H1 (cell line): ENCODE measurements around the gene KCNQ1. TPM values are rescaled to one million over a fixed set of nuclear protein-coding genes. Genes with fewer than 3 reads are reported as not detected.

ENCODE experiments used
- CTCF ChIA-PET: fragments of 300-600 bp; sonication (Branson Sonifier 250); formaldehyde crosslinking; loops from one replicate; lab custom pipeline; 2021; ENCODE audit not compliant: partially characterized antibody; lab: Charles Lee
- POLR2A ChIA-PET: fragments of 300-600 bp; sonication (Branson Sonifier 250); formaldehyde crosslinking; loops from one replicate; lab custom pipeline; 2021; ENCODE audit warnings: inconsistent platforms; ENCODE audit not compliant: partially characterized antibody; lab: Charles Lee
- DNase-seq, 2 experiments: peaks; one replicate each; pipeline versions ENCODE4 v3.0.0 to v3.0.0-alpha.2; 2010 to 2022; ENCODE audit warnings: low spot score in 2 of 2, low read depth in 1 of 2, mixed read lengths in 1 of 2
- FAIRE-seq: peaks from 2 replicates; lab custom pipeline; 2011; peaks lifted over from hg19 to GRCh38; lab: Jason Lieb, UNC
- H2AFZ ChIP-seq: 2 replicates; pipeline ENCODE4 v1.8.1; 2012; ENCODE audit warnings: low read length, inconsistent platforms
- H2AK5ac ChIP-seq: 2 replicates; pipeline ENCODE4 v1.6.1; 2013; ENCODE audit warnings: low read depth, low read length
- H2BK120ac ChIP-seq: replicated peaks from 2 replicates; pipeline ENCODE3; 2013; ENCODE audit warnings: low read depth, low read length, inconsistent platforms
- H2BK12ac ChIP-seq: 2 replicates; pipeline ENCODE4 v1.6.1; 2013; ENCODE audit warnings: low read depth, low read length
- H2BK15ac ChIP-seq: 2 replicates; pipeline ENCODE4 v1.6.1; 2013; ENCODE audit warnings: low read length
- H2BK20ac ChIP-seq: 2 replicates; pipeline ENCODE4 v1.6.1; 2013; ENCODE audit warnings: low read length
- H2BK5ac ChIP-seq: 2 replicates; pipeline ENCODE4 v1.6.1; 2013; ENCODE audit warnings: low read depth, low read length
- H3K14ac ChIP-seq: 2 replicates; pipeline ENCODE4 v1.6.1; 2013; ENCODE audit warnings: inconsistent platforms; ENCODE audit not compliant: insufficient read length
- H3K18ac ChIP-seq: 2 replicates; pipeline ENCODE4 v1.6.1; 2013; ENCODE audit warnings: low read length; ENCODE audit errors: extremely low read depth
- H3K23ac ChIP-seq: 2 replicates; pipeline ENCODE4 v1.6.1; 2013; ENCODE audit warnings: inconsistent platforms; ENCODE audit not compliant: insufficient read length
- H3K23me2 ChIP-seq: 2 replicates; pipeline ENCODE4 v1.6.1; 2013; ENCODE audit warnings: low read depth, low read length
- H3K27ac ChIP-seq: 2 replicates; pipeline ENCODE4 v1.6.1; 2011; ENCODE audit warnings: low read depth, low read length, inconsistent platforms
- H3K27me3 ChIP-seq, 4 experiments: replicated peaks in 1 of 4; 1 replicate in 1 of 4; 2 replicates in 3 of 4; pipeline versions ENCODE4 v1.6.1 to v1.8.1; 2011 to 2013; ENCODE audit warnings: low read length in 3 of 4, mild to moderate bottlenecking in 3 of 4, inconsistent platforms in 2 of 4, mixed read lengths in 2 of 4, moderate library complexity in 1 of 4; ENCODE audit not compliant: control insufficient read depth in 3 of 4, insufficient read depth in 3 of 4; ENCODE audit errors: extremely low read depth in 1 of 4
- H3K36me3 ChIP-seq, 4 experiments: 2 replicates each; pipeline versions ENCODE4 v1.6.1 to v1.8.1; 2011 to 2013; ENCODE audit warnings: mild to moderate bottlenecking in 4 of 4, low read length in 3 of 4, moderate library complexity in 2 of 4, control low read depth in 1 of 4, inconsistent platforms in 1 of 4; ENCODE audit not compliant: insufficient read depth in 4 of 4, control insufficient read depth in 2 of 4
- H3K4ac ChIP-seq: replicated peaks from 2 replicates; pipeline ENCODE3; 2013; ENCODE audit warnings: low read length, low read depth, mixed read lengths, inconsistent platforms; ENCODE audit not compliant: insufficient read length
- H3K4me1 ChIP-seq, 4 experiments: replicated peaks in 1 of 4; 1 replicate in 1 of 4; 2 replicates in 3 of 4; pipeline versions ENCODE4 v1.6.1 to v1.8.1; 2011 to 2013; ENCODE audit warnings: low read length in 3 of 4, inconsistent platforms in 2 of 4, mixed read lengths in 1 of 4; ENCODE audit not compliant: insufficient read depth in 4 of 4, control insufficient read depth in 3 of 4
- H3K4me2 ChIP-seq, 2 experiments: 2 replicates each; pipeline versions ENCODE4 v1.6.1 to v1.8.1; 2011 to 2013; ENCODE audit warnings: low read depth in 2 of 2, low read length in 2 of 2, control low read depth in 1 of 2, inconsistent platforms in 1 of 2, mild to moderate bottlenecking in 1 of 2; ENCODE audit not compliant: insufficient read depth in 1 of 2
- H3K4me3 ChIP-seq, 4 experiments: fragments of 200-600, 300-600 bp in 1 of 4; sonication (generic), shearing (Covaris generic), sonication (Bioruptor Twin) in 1 of 4; 2 replicates each; pipeline versions ENCODE4 v1.5.1 to v1.8.1; 2011 to 2016; ENCODE audit warnings: low read length in 4 of 4, low read depth in 3 of 4, control low read depth in 2 of 4, inconsistent platforms in 2 of 4, mild to moderate bottlenecking in 2 of 4, mixed read lengths in 1 of 4, moderate library complexity in 1 of 4; ENCODE audit not compliant: insufficient read depth in 2 of 4; ENCODE audit errors: extremely low read depth in 1 of 4
- H3K56ac ChIP-seq: replicated peaks from 2 replicates; pipeline ENCODE3; 2013; ENCODE audit warnings: low read depth, mild to moderate bottlenecking, mixed read lengths, low read length, inconsistent platforms; ENCODE audit not compliant: insufficient read length
- H3K79me1 ChIP-seq: 2 replicates; pipeline ENCODE4 v1.6.1; 2013; ENCODE audit warnings: low read depth, low read length, control low read depth
- H3K79me2 ChIP-seq, 2 experiments: 2 replicates each; pipeline versions ENCODE4 v1.6.1 to v1.8.1; 2012 to 2013; ENCODE audit warnings: low read length in 2 of 2, mild to moderate bottlenecking in 2 of 2, inconsistent platforms in 1 of 2; ENCODE audit not compliant: insufficient read depth in 2 of 2, control insufficient read depth in 1 of 2
- H3K9ac ChIP-seq, 4 experiments: replicated peaks in 1 of 4; 1 replicate in 1 of 4; 2 replicates in 3 of 4; pipeline versions ENCODE4 v1.6.1 to v1.8.1; 2011 to 2013; ENCODE audit warnings: low read depth in 3 of 4, low read length in 3 of 4, control low read depth in 2 of 4, mild to moderate bottlenecking in 2 of 4, moderate library complexity in 2 of 4, inconsistent platforms in 1 of 4; ENCODE audit errors: extremely low read depth in 1 of 4
- H3K9me3 ChIP-seq, 2 experiments: 2 replicates each; pipeline versions ENCODE4 v1.6.1 to v1.8.1; 2012 to 2013; ENCODE audit warnings: mild to moderate bottlenecking in 2 of 2, moderate library complexity in 2 of 2, control low read depth in 1 of 2, inconsistent platforms in 1 of 2, low read depth in 1 of 2, low read length in 1 of 2, mixed read lengths in 1 of 2; ENCODE audit not compliant: insufficient read depth in 2 of 2
- H4K20me1 ChIP-seq, 2 experiments: replicated peaks in 1 of 2; 2 replicates each; pipeline versions ENCODE3 to v1.8.1; 2011 to 2013; ENCODE audit warnings: inconsistent platforms in 2 of 2, low read length in 2 of 2, mild to moderate bottlenecking in 1 of 2; ENCODE audit not compliant: insufficient read depth in 2 of 2, control insufficient read depth in 1 of 2
- H4K5ac ChIP-seq: 2 replicates; pipeline ENCODE4 v1.6.1; 2013; ENCODE audit warnings: low read length, low read depth, mixed read lengths, inconsistent platforms; ENCODE audit not compliant: insufficient read length
- H4K8ac ChIP-seq: 2 replicates; pipeline ENCODE4 v1.8.0; 2013; ENCODE audit warnings: mild to moderate bottlenecking, moderate library complexity, low read length, inconsistent platforms; ENCODE audit not compliant: insufficient read depth; ENCODE audit errors: extremely low read depth
- H4K91ac ChIP-seq: replicated peaks from 2 replicates; pipeline ENCODE3; 2013; ENCODE audit warnings: low read length, mixed read lengths, inconsistent platforms; ENCODE audit not compliant: insufficient read length
- CHD1 ChIP-seq: IDR thresholded peaks from 2 replicates; pipeline ENCODE4 v1.6.1; 2012; ENCODE audit warnings: low read depth, low read length, improper control_type of control experiment
- CREB1 ChIP-seq: IDR thresholded peaks from 2 replicates; pipeline ENCODE4 v1.6.1; 2012; ENCODE audit warnings: inconsistent platforms
- CTBP2 ChIP-seq: IDR thresholded peaks from 2 replicates; pipeline ENCODE4 v1.7.0; 2011; ENCODE audit warnings: borderline replicate concordance, mild to moderate bottlenecking, moderate library complexity, mixed read lengths, low read length; ENCODE audit not compliant: insufficient read depth, insufficient read length
- CTCF ChIP-seq, 3 experiments: IDR thresholded peaks; 1 replicate in 2 of 3; 2 replicates in 1 of 3; pipeline versions ENCODE4 v1.5.1 to v1.6.1; 2011; ENCODE audit warnings: low read length in 3 of 3, mild to moderate bottlenecking in 3 of 3, inconsistent platforms in 2 of 3, low read depth in 1 of 3, moderate library complexity in 1 of 3; ENCODE audit not compliant: insufficient read depth in 1 of 3; ENCODE audit errors: control extremely low read depth in 1 of 3
- EP300 ChIP-seq, 2 experiments: IDR thresholded peaks; 1 replicate in 1 of 2; 2 replicates in 1 of 2; pipeline ENCODE4 v1.6.1; 2011 to 2012; ENCODE audit warnings: low read depth in 2 of 2, low read length in 2 of 2, mild to moderate bottlenecking in 2 of 2, borderline replicate concordance in 1 of 2, inconsistent platforms in 1 of 2, moderate library complexity in 1 of 2
- HDAC6 ChIP-seq: IDR thresholded peaks from one replicate; pipeline ENCODE4 v1.7.1; 2012; ENCODE audit warnings: low read depth, mild to moderate bottlenecking, inconsistent platforms, low read length, moderate library complexity
- JUND ChIP-seq: IDR thresholded peaks from 2 replicates; pipeline ENCODE4 v1.6.1; 2011; ENCODE audit warnings: mild to moderate bottlenecking, improper control_type of control experiment, low read length
- KDM4A ChIP-seq: IDR thresholded peaks from one replicate; pipeline ENCODE4 v1.7.1; 2012; ENCODE audit warnings: low read depth, mild to moderate bottlenecking, moderate library complexity, low read length, inconsistent platforms; ENCODE audit not compliant: severe bottlenecking
- MAX ChIP-seq: IDR thresholded peaks from 2 replicates; pipeline ENCODE4 v1.6.1; 2012; ENCODE audit warnings: inconsistent platforms
- POLR2A ChIP-seq, 2 experiments: IDR thresholded peaks; 1 replicate in 1 of 2; 2 replicates in 1 of 2; pipeline ENCODE4 v1.6.1; 2011; ENCODE audit warnings: low read depth in 2 of 2, low read length in 2 of 2, mild to moderate bottlenecking in 2 of 2; ENCODE audit errors: control extremely low read depth in 1 of 2
- SP2 ChIP-seq: IDR thresholded peaks from 2 replicates; pipeline ENCODE4 v1.6.1; 2012; ENCODE audit warnings: mild to moderate bottlenecking, low read length, inconsistent platforms
- SP4 ChIP-seq: IDR thresholded peaks from 2 replicates; pipeline ENCODE4 v1.6.1; 2012; ENCODE audit warnings: low read length, inconsistent platforms
- TCF12 ChIP-seq: IDR thresholded peaks from 2 replicates; pipeline ENCODE4 v1.6.1; 2011; ENCODE audit warnings: low read depth, mild to moderate bottlenecking, low read length
- WGBS, 2 experiments: shearing (Covaris generic) in 1 of 2; methylation state at CpG; one replicate each; pipeline versions ENCODE4 v1.1.6 to v1.1.7; 2013 to 2015; ENCODE audit warnings: low lambda C conversion rate in 2 of 2, mixed read lengths in 2 of 2, inconsistent platforms in 1 of 2, low coverage in 1 of 2, missing lambda C conversion rate in 1 of 2; ENCODE audit not compliant: insufficient replicate concordance in 2 of 2, insufficient coverage in 1 of 2, insufficient read length in 1 of 2; ENCODE audit errors: extremely low coverage in 1 of 2, missing lambda C conversion rate in 1 of 2; 5-methylcytosine and 5-hydroxymethylcytosine counted together
- polyA plus RNA-seq, 7 experiments: library from polyadenylated mRNA; depleted of rRNA in 3 of 7; stranded (reverse) in 5 of 7; unstranded in 2 of 7; fragments of >200 nt in 5 of 7; fragments of 200-250 nt in 2 of 7; gene quantifications; 1 replicate in 5 of 7; 2 replicates in 1 of 7; 4 replicates in 1 of 7; pipeline versions ENCODE4 v1.2.1 to v1.2.3, GENCODE V29; 2011 to 2013; ENCODE audit warnings: missing spikeins in 2 of 7, mixed read lengths in 2 of 7
- total RNA-seq: library from RNA; stranded (reverse); fragmentation: NEBNext Ultra II Directional; extraction: Animal tissue kit (Norgen Biotek cat#: 25700); gene quantifications from 2 replicates; pipeline ENCODE4 v1.2.1, GENCODE V29; 2021

The KCNQ1 gene
- total and polyA plus RNA-seq, 2 of the 8 experiments (the other 6 are each of a cell fraction or from before 2014, with no cell fraction given), result 1.9 to 2.0 TPM

- no peak overlapping the region for H2BK15ac ChIP-seq
- no peaks in the 10 kb centered on the region for H3K9me3 ChIP-seq
- H2AFZ ChIP-seq, result no peak overlapping the region
- H3K4me1 ChIP-seq, result no peaks in the 10 kb centered on the region; a peak in 1 of 7 replicates
- WGBS, 2 experiments, result 72% methylated on average over 5 of the region's 5 CpGs; no CpG with 5 or more reads in 1 of the 2 experiments
- H3K27ac ChIP-seq, result no peak overlapping the region
- no peak overlapping the region for H2BK20ac ChIP-seq
- no peak overlapping the region for H3K56ac ChIP-seq
- no peaks in the 10 kb centered on the region for H3K79me1 ChIP-seq
- H3K4me2 ChIP-seq, result no peak overlapping the region
- POLR2A ChIA-PET, result no interaction called here
- CTCF ChIA-PET, result interaction anchor here (0.6 to 1.5 kb wide), 3 partner anchors 131 to 336 kb away, joined by 3 to 5 read pairs (median 3); no protein-coding TSS in a partner anchor
- no peak overlapping the region for H3K4ac ChIP-seq
- no peak overlapping the region for H2AK5ac ChIP-seq
- peaks cover 0 to 4% of the 10 kb centered on the region in 2 experiments for H4K20me1 ChIP-seq
- H3K27me3 ChIP-seq, result peaks cover 21 to 88% (median 61%) of the 10 kb centered on the region in 4 experiments
- H2BK120ac ChIP-seq, result no peak overlapping the region
- no peak overlapping the region for H4K5ac ChIP-seq
- FAIRE-seq (no peak), DNase-seq (no peak)
- no peak overlapping the region for H2BK12ac ChIP-seq
- H3K4me3 ChIP-seq, result no peak overlapping the region
- no peak overlapping the region for H3K18ac ChIP-seq
- H2BK5ac ChIP-seq, result no peak overlapping the region
- H4K91ac ChIP-seq, result no peak overlapping the region
- H3K23me2 ChIP-seq, result no peaks in the 10 kb centered on the region
- H3K23ac ChIP-seq, result no peak overlapping the region
- H4K8ac ChIP-seq, result no peak overlapping the region
- H3K14ac ChIP-seq, result no peak overlapping the region
- no peak overlapping the region for H3K9ac ChIP-seq
- no peaks in the 10 kb centered on the region for H3K36me3 ChIP-seq
- H3K79me2 ChIP-seq, result no peaks in the 10 kb centered on the region
- TF ChIP-seq CREB1, result no peak
- no peak for TF ChIP-seq CHD1
- TF ChIP-seq CTBP2, result no peak
- TF ChIP-seq CTCF (IDR thresholded peaks at IDR 0.05; ENCODE audit: control extremely low read depth in 1 of 3, insufficient read depth in 1 of 3, low read depth in 1 of 3, low read length in 3 of 3), result no peak
- TF ChIP-seq POLR2A (IDR thresholded peaks at IDR 0.05; ENCODE audit: control extremely low read depth in 1 of 2, low read depth in 2 of 2, low read length in 2 of 2), result no peak
- TF ChIP-seq SP4, result no peak
- no peak for TF ChIP-seq JUND
- TF ChIP-seq EP300 (IDR thresholded peaks at IDR 0.05; ENCODE audit: borderline replicate concordance in 1 of 2, low read depth in 2 of 2, low read length in 2 of 2), result no peak
- TF ChIP-seq MAX, result no peak
- no peak for TF ChIP-seq SP2
- no peak for TF ChIP-seq HDAC6
- no peak for TF ChIP-seq TCF12
- TF ChIP-seq KDM4A, result no peak
These were observed 107.4 kb downstream of the KCNQ1 start for GRCh38 chr11:2552210-2552609.
